NCI-H345 (cell line): Measurements from ENCODE around the gene TSPAN18.
A peak's percentile ranks its signal among the peaks of the same experiment; 100 is the strongest.
"Not testable (repeated sequence)": the region's sequence is repeated elsewhere in the genome, so short reads cannot be mapped to it uniquely, and the experiment has no call there.

Experiments used
- DNase-seq: peaks from one replicate; lab custom pipeline; 2025; lab: John Stamatoyannopoulos, UW

Gene TSPAN18

GRCh38 chr11:44868455-44869421 lies 142.0 kb downstream of the TSPAN18 start:
- no peak for DNase-seq

GRCh38 chr11:44870181-44870580 lies 143.4 kb downstream of the TSPAN18 start:
- no peak for DNase-seq

GRCh38 chr11:44870615-44871176 lies 143.9 kb downstream of the TSPAN18 start:
- DNase-seq: no peak

GRCh38 chr11:44871682-44872081 lies 144.9 kb downstream of the TSPAN18 start:
- not testable (repeated sequence) for DNase-seq

GRCh38 chr11:44872556-44872955 lies 145.8 kb downstream of the TSPAN18 start:
- DNase-seq: no peak

GRCh38 chr11:44873537-44873936 lies 146.8 kb downstream of the TSPAN18 start:
- no peak for DNase-seq

- DNase-seq: no peak
These were observed 147.5 kb downstream of the TSPAN18 start for GRCh38 chr11:44874284-44874683.

DNA sequence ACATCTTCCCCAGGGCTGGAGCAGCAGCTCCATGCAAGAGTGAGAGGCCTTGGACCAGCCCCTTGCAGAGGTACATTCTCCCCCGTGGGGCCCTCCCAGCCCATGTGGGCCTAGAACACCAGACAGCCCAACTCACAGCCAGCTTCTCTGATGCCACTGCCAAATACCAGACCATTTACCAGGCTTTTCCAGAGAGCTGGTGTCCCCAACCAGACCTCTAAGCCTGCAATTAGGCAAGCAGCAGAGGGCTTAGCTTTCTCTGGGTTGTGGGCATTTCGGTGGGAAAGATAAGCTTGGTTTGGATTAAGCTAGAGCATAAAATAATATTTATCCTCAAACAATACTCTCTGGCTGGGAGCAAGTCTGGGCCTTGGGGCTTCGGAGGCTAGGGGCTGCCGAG lies 148.3 kb downstream of the TSPAN18 start:
- DNase-seq: no peak

GRCh38 chr11:44876194-44876723 lies 149.5 kb downstream of the TSPAN18 start:
- DNase-seq: no peak

DNA sequence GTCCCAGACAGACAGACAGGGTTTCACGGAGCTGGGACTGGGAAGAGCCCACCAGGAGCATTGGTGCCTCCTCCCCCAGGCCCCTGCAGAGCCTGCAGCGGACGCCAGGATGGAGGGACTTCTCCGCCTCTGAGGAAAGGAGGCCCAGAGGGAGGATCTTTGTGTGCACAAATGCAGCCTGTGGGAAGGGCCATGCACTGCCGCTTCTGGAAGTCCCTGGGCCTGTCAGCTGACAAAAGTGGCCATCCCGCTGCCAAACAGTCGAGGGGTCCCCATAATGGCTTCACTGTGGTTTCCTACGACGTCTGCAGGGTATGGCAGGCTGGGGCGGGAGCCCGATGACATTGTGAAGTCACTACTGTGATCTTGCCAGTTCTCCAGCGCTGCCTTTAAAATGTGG lies 150.1 kb downstream of the TSPAN18 start:
- no peak for DNase-seq

DNA sequence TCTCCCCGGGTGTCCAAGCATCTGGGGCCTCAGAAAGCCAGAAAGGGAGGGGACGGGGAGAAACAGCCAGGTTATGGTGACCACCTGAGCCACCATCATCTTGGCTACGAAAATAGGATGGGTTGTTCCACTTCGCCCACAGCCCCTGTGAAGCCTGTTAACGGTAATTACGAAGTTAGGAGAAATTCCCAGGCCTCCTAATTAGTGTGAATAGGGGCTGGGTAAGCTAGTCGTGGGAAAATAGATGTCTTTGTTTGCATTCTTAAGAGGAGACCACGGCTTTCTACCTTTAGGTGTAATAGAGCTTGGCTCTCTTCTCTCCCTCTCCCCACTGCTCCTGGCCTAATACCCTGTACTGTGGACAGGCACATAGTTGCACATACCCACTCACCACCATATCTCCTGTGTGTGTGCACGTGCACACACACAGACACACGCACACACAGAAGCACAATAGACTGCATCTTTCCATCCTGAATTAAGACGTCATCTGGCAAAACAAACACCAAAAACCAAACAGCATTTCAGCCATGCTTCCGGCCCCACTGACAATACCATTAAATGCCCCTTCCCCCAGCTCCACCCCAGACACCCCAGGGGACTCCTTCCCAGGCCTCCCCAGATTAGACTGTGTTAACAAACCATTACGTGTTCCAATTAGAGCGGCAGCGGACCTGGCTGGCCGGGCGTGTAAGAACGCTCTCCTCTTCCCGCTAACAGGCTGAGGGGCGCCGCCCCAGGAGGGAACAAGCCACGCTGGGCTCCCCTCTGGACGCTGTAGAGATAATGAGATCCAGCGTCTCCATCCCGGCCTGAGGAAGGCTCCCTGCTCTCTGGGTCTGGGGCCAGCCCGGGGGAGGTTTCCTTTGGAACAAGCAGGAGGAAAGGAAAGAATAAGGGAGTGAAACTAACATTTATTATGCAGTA lies 151.1 kb downstream of the TSPAN18 start:
- DNase-seq: peak; percentile 55

DNA sequence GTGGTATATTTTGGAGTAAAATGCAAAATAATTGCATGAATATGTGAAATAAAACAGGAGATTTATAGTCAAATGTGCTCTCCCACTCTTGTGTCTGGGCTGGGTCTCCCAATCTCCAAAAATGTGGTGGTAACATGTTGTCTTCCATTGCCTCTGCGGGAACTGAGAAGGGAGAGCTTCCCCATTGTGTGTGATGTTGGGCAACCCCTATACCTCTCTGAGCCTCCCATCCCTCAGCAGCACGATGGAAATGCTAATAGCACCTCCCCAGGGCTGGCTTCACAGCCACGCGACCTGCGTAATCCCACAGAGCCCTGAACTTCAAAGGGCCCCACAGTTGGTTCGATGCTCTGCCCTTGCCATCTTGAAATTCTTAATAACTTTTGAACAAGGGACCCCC lies 151.9 kb downstream of the TSPAN18 start:
- DNase-seq: no peak

GRCh38 chr11:44879432-44879831 lies 152.7 kb downstream of the TSPAN18 start:
- no peak for DNase-seq

DNA sequence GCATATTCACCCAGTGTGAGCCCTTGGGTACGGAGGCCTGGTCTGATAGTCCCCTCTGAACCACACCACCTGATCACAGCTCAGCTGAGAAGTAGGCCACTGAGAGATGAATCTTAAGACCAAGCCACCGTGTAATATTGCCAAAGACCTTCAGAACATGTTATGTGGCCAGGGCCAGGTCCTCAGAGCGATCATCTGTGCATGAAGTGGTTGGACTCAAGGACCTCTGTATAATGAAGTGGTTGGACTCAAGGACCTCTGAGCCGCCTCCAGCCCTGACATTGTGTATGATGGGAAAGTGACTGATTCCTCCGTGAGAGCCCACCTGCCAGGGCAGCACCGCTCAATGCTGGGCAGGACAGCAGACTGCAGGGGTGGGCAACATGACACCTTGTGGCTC lies 153.7 kb downstream of the TSPAN18 start:
- no peak for DNase-seq

DNA sequence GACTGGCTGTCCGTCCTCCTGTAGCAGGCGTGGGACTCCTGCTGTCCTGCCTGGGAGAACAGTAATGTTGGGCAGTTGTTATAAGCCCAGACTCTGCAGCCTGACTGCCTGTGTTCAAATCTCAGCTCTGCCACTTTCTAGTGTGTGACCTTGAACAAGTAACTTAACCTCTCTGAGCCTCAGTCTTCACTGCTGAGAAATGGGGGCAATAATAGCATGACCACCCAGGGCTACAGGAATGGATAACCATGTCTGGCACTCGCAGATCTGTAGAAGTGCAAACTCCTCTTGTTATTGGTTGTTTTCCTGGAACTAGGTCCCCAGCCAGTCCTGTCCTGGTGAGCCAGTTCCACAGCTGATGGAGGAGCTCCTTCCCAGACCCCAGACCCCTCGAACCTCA lies 154.2 kb downstream of the TSPAN18 start:
- DNase-seq: no peak

- no peak for DNase-seq
These were observed 156.5 kb downstream of the TSPAN18 start for GRCh38 chr11:44883277-44883676.

- DNase-seq: no peak
These were observed 157.3 kb downstream of the TSPAN18 start for GRCh38 chr11:44884056-44884455.

DNA sequence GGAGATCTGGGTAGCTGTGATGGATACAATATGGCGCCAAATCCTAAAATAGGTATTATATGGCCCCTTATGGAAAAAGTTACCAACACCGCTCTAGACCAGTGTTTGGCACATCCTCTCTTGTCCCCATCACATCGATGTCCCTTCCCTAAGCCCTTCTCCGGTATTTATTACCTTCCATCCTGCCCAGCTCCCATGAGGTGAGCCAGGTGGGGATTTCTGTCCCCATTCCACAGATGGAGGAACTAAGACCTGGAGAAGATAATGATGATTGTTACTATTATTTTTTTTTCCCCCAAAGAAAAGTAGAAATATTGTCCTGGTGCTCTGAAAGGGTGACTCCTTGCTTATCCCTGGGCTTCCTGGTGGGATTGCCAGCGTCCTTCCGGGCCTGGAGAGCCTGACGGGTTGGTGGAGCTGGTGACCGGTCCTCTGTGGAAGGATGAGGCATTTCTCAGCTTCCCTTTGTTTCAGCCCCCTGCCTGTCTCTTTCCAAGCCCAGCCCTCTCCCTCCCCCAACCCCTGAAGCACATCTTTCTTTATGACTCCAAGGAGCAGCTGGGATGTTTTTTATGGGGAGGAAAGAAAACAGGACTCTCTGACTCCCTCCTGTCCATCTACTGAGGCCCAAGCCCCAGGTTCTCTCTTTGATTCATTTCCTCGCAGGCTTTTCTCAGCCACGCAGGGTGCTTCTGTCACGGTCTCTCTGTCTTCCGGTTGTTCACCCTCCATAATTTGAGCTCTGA lies 158.5 kb downstream of the TSPAN18 start:
- DNase-seq: no peak

DNA sequence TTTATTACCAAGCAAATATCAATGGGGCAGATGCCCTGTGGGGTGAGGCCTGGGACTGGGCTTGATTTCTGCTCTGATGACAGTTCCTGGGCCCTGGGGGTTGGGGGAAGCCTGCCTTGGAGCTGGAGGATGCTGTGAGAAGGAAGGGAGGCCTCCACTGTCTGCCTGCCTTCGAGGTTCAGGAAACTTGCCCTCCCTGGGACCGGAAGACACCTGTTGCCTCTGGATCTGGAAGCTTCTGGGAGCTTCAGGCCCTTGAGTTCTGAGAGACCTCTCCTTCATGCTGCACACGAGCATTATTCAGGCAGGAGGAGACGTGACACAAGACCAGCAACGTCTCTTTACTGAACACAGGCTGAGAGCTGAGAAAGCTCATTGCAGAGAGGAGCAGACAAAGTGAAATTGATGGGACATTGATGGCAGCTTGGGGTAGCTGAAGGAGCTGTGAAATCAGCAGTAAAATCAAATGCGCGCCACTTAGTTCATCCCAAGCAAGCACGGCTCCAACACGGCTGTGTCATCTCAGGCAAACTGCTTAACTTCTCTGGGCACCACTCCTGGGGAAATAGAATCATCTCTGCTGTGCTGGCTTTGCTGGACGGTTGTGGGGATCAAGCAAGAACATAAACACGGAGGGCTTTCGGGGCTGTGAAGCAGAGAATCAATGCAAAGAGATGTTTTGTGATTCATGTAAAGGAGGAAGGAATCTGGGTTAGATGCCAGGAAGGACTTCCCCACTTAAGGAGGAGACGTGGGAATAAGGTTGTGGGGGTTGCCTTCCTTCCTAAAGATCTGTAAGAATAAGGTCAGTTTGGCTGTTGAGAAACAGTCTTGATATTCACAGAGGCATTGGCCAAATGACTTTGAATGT lies 159.4 kb downstream of the TSPAN18 start:
- no peak for DNase-seq

DNA sequence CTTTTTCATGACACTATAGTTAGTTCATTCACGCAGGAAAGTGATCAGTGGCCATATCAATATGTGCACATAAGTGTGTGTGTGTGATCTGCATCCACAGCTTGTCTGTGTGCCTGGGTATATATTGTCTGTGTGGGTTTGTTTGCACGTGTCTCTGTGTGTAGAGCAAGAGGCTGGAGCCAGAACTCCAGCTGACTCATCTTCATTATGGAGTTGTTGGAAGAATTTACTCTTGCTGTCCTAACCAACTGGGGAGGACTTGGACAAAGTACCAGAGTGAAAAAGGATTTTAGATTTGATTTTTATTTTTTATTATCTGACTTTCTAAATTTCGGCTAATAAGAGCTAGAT lies 160.0 kb downstream of the TSPAN18 start:
- DNase-seq: no peak

- DNase-seq: no peak
These were observed 160.9 kb downstream of the TSPAN18 start for GRCh38 chr11:44887636-44888035.
